HL-60 (cell line): ENCODE measurements around the gene PPFIA2.

Experiments used
- SPI1 ChIP-seq: IDR thresholded peaks from 2 replicates; pipeline ENCODE4 v1.6.1; 2012; ENCODE audit warnings: low read depth, mild to moderate bottlenecking, borderline replicate concordance
- TF ChIP-seq, protein P1 (sequence below): IDR thresholded peaks from one replicate; pipeline ENCODE4 v1.5.1; 2011; ENCODE audit warnings: low read length, control low read depth, inconsistent platforms; ENCODE audit not compliant: insufficient read depth
- TF ChIP-seq, protein P2 (sequence below): IDR thresholded peaks from 2 replicates; pipeline ENCODE4 v1.6.1; 2012; ENCODE audit warnings: low read depth; ENCODE audit not compliant: insufficient replicate concordance

DNA sequence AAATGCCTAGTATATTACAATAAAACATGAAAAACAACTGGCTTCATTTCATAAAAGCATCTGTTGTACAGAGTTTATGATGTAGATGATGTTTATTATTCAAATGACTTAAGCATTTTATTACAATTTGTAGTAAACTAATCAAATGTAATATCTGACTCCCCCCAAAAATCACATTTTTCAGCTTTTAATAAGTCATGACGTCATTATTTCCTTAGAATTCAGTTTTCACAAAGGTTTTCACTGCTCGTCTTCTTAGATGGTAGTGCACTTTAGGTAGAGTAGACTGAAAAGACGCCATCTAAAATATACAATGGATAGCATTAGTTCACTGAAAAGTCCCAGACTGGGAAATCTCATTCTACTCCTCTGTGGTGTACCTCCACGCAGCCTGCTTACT is 499.8 kb downstream of the PPFIA2 start:
- TF ChIP-seq, protein P1, sequence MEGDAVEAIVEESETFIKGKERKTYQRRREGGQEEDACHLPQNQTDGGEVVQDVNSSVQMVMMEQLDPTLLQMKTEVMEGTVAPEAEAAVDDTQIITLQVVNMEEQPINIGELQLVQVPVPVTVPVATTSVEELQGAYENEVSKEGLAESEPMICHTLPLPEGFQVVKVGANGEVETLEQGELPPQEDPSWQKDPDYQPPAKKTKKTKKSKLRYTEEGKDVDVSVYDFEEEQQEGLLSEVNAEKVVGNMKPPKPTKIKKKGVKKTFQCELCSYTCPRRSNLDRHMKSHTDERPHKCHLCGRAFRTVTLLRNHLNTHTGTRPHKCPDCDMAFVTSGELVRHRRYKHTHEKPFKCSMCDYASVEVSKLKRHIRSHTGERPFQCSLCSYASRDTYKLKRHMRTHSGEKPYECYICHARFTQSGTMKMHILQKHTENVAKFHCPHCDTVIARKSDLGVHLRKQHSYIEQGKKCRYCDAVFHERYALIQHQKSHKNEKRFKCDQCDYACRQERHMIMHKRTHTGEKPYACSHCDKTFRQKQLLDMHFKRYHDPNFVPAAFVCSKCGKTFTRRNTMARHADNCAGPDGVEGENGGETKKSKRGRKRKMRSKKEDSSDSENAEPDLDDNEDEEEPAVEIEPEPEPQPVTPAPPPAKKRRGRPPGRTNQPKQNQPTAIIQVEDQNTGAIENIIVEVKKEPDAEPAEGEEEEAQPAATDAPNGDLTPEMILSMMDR = no peak
- TF ChIP-seq, protein P2, sequence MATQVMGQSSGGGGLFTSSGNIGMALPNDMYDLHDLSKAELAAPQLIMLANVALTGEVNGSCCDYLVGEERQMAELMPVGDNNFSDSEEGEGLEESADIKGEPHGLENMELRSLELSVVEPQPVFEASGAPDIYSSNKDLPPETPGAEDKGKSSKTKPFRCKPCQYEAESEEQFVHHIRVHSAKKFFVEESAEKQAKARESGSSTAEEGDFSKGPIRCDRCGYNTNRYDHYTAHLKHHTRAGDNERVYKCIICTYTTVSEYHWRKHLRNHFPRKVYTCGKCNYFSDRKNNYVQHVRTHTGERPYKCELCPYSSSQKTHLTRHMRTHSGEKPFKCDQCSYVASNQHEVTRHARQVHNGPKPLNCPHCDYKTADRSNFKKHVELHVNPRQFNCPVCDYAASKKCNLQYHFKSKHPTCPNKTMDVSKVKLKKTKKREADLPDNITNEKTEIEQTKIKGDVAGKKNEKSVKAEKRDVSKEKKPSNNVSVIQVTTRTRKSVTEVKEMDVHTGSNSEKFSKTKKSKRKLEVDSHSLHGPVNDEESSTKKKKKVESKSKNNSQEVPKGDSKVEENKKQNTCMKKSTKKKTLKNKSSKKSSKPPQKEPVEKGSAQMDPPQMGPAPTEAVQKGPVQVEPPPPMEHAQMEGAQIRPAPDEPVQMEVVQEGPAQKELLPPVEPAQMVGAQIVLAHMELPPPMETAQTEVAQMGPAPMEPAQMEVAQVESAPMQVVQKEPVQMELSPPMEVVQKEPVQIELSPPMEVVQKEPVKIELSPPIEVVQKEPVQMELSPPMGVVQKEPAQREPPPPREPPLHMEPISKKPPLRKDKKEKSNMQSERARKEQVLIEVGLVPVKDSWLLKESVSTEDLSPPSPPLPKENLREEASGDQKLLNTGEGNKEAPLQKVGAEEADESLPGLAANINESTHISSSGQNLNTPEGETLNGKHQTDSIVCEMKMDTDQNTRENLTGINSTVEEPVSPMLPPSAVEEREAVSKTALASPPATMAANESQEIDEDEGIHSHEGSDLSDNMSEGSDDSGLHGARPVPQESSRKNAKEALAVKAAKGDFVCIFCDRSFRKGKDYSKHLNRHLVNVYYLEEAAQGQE = no peak
- TF ChIP-seq SPI1 = no peak
